GM12801 (cell line): ENCODE data around the gene STXBP6.

Experiments
- CTCF ChIP-seq: IDR thresholded peaks from one replicate; pipeline ENCODE4 v1.5.1; 2011; ENCODE audit warnings: control low read depth; ENCODE audit not compliant: insufficient read length; ENCODE audit errors: extremely low read depth

The STXBP6 gene

GRCh38 chr14:24954037-24954699 lies 95.8 kb downstream of the STXBP6 start:
- TF ChIP-seq CTCF: no peak

- no peak for TF ChIP-seq CTCF
Observed at GRCh38 chr14:24952851-24953666, 96.9 kb downstream of the STXBP6 start.

- TF ChIP-seq CTCF: no peak
Observed at GRCh38 chr14:24948261-24948847, 101.6 kb downstream of the STXBP6 start.

- no peak for TF ChIP-seq CTCF
Observed at GRCh38 chr14:24947131-24947530, 102.8 kb downstream of the STXBP6 start.

GRCh38 chr14:24944800-24945199 lies 105.1 kb downstream of the STXBP6 start:
- TF ChIP-seq CTCF: no peak

- TF ChIP-seq CTCF: no peak
Observed at GRCh38 chr14:24943024-24943423, 106.9 kb downstream of the STXBP6 start.

GRCh38 chr14:24941719-24942118 lies 108.2 kb downstream of the STXBP6 start:
- no peak for TF ChIP-seq CTCF
